ENCODE measurements around the gene KREMEN2.

GRCh38 chr16:3003582-3004270 lies 39.7 kb downstream of the KREMEN2 start:
- peak; percentile 72 for TF ChIP-seq CTCF (conservative IDR thresholded peaks at IDR 0.05; ENCODE audit: low read depth, low read length)
- no peak for TF ChIP-seq EZH2 (IDR thresholded peaks at IDR 0.05; ENCODE audit: borderline replicate concordance, low read depth, low read length, poor library complexity, severe bottlenecking)

Data from A673 (cell line).